WERI-Rb-1 (cell line): Measurements from ENCODE around the gene MUC5B.
"Not testable (repeated sequence)": the region's sequence is repeated elsewhere in the genome, so short reads cannot be mapped to it uniquely, and the experiment has no call there.

Experiments
- DNase-seq: peaks from one replicate; pipeline ENCODE4 v3.0.0-alpha.2; 2020
- H3K27ac ChIP-seq: fragments of 250-450 bp; sonication (Bioruptor Pico); 2 replicates; pipeline ENCODE4 v1.5.1; 2020; ENCODE audit warnings: mild to moderate bottlenecking, moderate library complexity
- H3K27me3 ChIP-seq: fragments of 250-450 bp; sonication (Bioruptor Pico); 2 replicates; pipeline ENCODE4 v1.5.1; 2021; ENCODE audit warnings: mild to moderate bottlenecking, low read depth, moderate library complexity; ENCODE audit not compliant: insufficient read depth, severe bottlenecking
- H3K36me3 ChIP-seq: fragments of 250-450 bp; sonication (Bioruptor Pico); 2 replicates; pipeline ENCODE4 v1.5.1; 2020; ENCODE audit warnings: mild to moderate bottlenecking, moderate library complexity
- H3K4me3 ChIP-seq: 2 replicates; pipeline ENCODE4 v1.5.1; 2011; ENCODE audit warnings: low read depth, mild to moderate bottlenecking, control low read depth, low read length
- H3K9me3 ChIP-seq: fragments of 250-450 bp; sonication (Bioruptor Pico); 2 replicates; pipeline ENCODE4 v1.5.1; 2021; ENCODE audit warnings: mild to moderate bottlenecking, moderate library complexity; ENCODE audit not compliant: severe bottlenecking
- CTCF ChIP-seq: IDR thresholded peaks from 2 replicates; pipeline ENCODE4 v1.5.1; 2011; ENCODE audit warnings: low read depth, mild to moderate bottlenecking, control low read depth, inconsistent platforms, low read length

Gene MUC5B

GRCh38 chr11:1207401-1208143, 15.3 kb upstream of the MUC5B start:
- no peak for TF ChIP-seq CTCF
- no peaks in the 10 kb centered on the region for H3K36me3 ChIP-seq
- H3K27ac ChIP-seq = no peak overlapping the region
- H3K27me3 ChIP-seq = no peaks in the 10 kb centered on the region
- H3K9me3 ChIP-seq = peaks cover 6% of the 10 kb centered on the region
- H3K4me3 ChIP-seq = no peak overlapping the region
- no peak for DNase-seq

GRCh38 chr11:1208144-1208393, 14.8 kb upstream of the MUC5B start:
- peaks cover 6% of the 10 kb centered on the region for H3K9me3 ChIP-seq
- no peak overlapping the region for H3K27ac ChIP-seq
- TF ChIP-seq CTCF = no peak
- no peak overlapping the region for H3K4me3 ChIP-seq
- H3K27me3 ChIP-seq = no peaks in the 10 kb centered on the region
- no peaks in the 10 kb centered on the region for H3K36me3 ChIP-seq
- DNase-seq = no peak

- Histone ChIP-seq H3K36me3 (no peaks in the 10 kb centered on the region), H3K4me3 (no peak overlapping the region), H3K9me3 (peaks cover 6% of the 10 kb centered on the region), H3K27ac (no peak overlapping the region), H3K27me3 (no peaks in the 10 kb centered on the region)
- no peak for TF ChIP-seq CTCF
- no peak for DNase-seq
Measured at GRCh38 chr11:1208394-1209261, 14.2 kb upstream of the MUC5B start.

- Histone ChIP-seq H3K27me3 (no peaks in the 10 kb centered on the region), H3K9me3 (peaks cover 6% of the 10 kb centered on the region), H3K4me3 (no peak overlapping the region), H3K36me3 (no peaks in the 10 kb centered on the region), H3K27ac (no peak overlapping the region)
- TF ChIP-seq CTCF = no peak
- DNase-seq = no peak
Measured at GRCh38 chr11:1209371-1210057, 13.4 kb upstream of the MUC5B start.

- Histone ChIP-seq H3K27me3 (no peaks in the 10 kb centered on the region), H3K4me3 (no peak overlapping the region), H3K36me3 (no peaks in the 10 kb centered on the region), H3K27ac (no peak overlapping the region), H3K9me3 (peaks cover 6% of the 10 kb centered on the region)
- DNase-seq = no peak
- TF ChIP-seq CTCF = no peak
Measured at GRCh38 chr11:1211838-1212237, 11.0 kb upstream of the MUC5B start.

- H3K4me3 ChIP-seq, H3K27me3 ChIP-seq, H3K9me3 ChIP-seq, H3K27ac ChIP-seq, H3K36me3 ChIP-seq, DNase-seq: not testable (repeated sequence)
Measured at GRCh38 chr11:1215826-1216225, 7.0 kb upstream of the MUC5B start.
